Measurements from ENCODE around the gene TBC1D21. TPM values are rescaled to one million over a fixed set of nuclear protein-coding genes. Genes with fewer than 3 reads are reported as not detected.

The TBC1D21 gene
- total RNA-seq, 1 experiment from 2014 or later, result not detected

DNA sequence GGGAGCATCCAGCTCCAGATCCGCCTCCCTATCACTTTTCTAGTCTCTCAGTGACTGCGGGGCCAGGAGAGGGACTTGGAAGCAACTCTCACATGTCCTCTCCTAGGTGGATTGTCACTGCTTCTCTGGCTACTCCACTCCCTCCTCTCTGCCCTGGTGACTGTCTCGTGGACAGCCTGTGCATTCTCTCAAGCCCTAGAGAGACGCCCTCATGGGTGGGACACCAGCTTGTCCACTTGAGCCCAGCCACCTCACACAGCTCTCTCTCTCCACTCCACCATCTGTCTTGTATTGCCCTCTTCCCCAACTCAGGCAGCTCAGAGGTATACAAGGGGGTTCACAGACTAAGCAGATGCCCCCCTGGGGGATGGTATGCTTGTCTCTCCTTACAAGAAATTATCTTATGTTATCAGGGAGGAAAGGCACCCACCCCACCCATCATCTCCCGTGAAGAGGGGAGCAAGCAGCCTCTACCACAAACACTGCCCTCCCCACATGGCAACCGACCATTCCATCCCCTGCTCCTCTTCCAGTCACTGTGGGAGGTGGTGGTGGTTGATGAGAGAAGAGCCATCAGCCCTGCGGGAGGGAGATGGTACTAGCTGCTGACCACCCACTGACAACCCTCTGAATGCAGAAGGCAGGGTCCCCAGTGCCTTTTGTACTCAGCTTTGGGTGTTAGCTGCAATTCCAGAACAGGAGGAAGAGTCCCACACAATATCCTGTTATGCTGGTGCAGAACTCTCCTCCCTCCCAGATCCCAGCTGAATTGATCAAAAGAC lies 37.3 kb downstream of the TBC1D21 start:
- H3K4me1 Mint-ChIP-seq, result peaks cover 14 to 18% of the 10 kb centered on the region in 2 experiments
- no peak for TF ChIP-seq CTCF (conservative IDR thresholded peaks at IDR 0.05)
- H3K9ac ChIP-seq (ENCODE audit: extremely low read depth, insufficient read length, low read length), result no peak overlapping the region

More for the DNA sequence above, 37.3 kb downstream of the TBC1D21 start:
- H2BK20ac ChIP-seq (ENCODE audit: low read depth, low read length, poor library complexity, severe bottlenecking), result no peak overlapping the region
- no peaks in the 10 kb centered on the region for H3K79me1 ChIP-seq (ENCODE audit: insufficient read depth, low read depth, low read length, poor library complexity, severe bottlenecking)
- Mint-ChIP-seq H3K27ac (no peak overlapping the region; a peak in 1 of 7 replicates), H3K4me3 (no peak overlapping the region; a peak in 1 of 5 replicates), H3K36me3 (ENCODE audit: insufficient read depth in 1 of 3, low read depth in 3 of 3) (no peaks in the 10 kb centered on the region), H3K9me3 (no peaks in the 10 kb centered on the region), H3K27me3 (ENCODE audit: low read depth) (peaks cover 3% of the 10 kb centered on the region)
- no peak overlapping the region for H2AK5ac ChIP-seq (ENCODE audit: insufficient read length, low read length)
- H2AFZ ChIP-seq (ENCODE audit: low read length), result no peak overlapping the region
- no peak overlapping the region for H3K18ac ChIP-seq (ENCODE audit: insufficient read length, low read depth, low read length)
- H3K23ac ChIP-seq (ENCODE audit: insufficient read length, low read depth, low read length), result no peak overlapping the region
- no peak overlapping the region for H4K8ac ChIP-seq (replicated peaks; ENCODE audit: insufficient read length, low read depth, low read length)
- H2BK120ac ChIP-seq (ENCODE audit: low read depth, low read length, poor library complexity, severe bottlenecking), result no peak overlapping the region
- no peak overlapping the region for H3K4ac ChIP-seq (ENCODE audit: low read depth, low read length)
- no peaks in the 10 kb centered on the region; the same call in 1 of the 2 replicates for H3K4me1 ChIP-seq (ENCODE audit: insufficient read depth, low read length)
- H4K91ac ChIP-seq (ENCODE audit: insufficient read length, low read depth, low read length), result no peak overlapping the region
- no peak overlapping the region for H4K5ac ChIP-seq (ENCODE audit: insufficient read length, low read depth, low read length)
- no peak for DNase-seq
- H3K79me2 ChIP-seq (ENCODE audit: insufficient read depth, low read length), result no peaks in the 10 kb centered on the region
- H2BK15ac ChIP-seq (ENCODE audit: low read depth, low read length), result no peak overlapping the region
- H3K27ac ChIP-seq (ENCODE audit: insufficient read length, low read depth, low read length), result no peak overlapping the region
- no peak overlapping the region for H3K56ac ChIP-seq (ENCODE audit: insufficient read length, low read depth, low read length)
- WGBS (ENCODE audit: extremely low coverage, insufficient read length, low lambda C conversion rate), result no CpG with 5 or more reads among the region's 7 CpGs
- H2BK5ac ChIP-seq (ENCODE audit: insufficient read length, low read length), result no peak overlapping the region
- no peaks in the 10 kb centered on the region for H4K20me1 ChIP-seq (ENCODE audit: control insufficient read depth, insufficient read depth, insufficient read length)
- H3K4me2 ChIP-seq (ENCODE audit: insufficient read depth, insufficient read length, low read length), result no peak overlapping the region
- no peak overlapping the region; the same call in 1 of the 2 replicates for H3K14ac ChIP-seq (ENCODE audit: insufficient read depth, low read length)
- no peak overlapping the region for H2BK12ac ChIP-seq (ENCODE audit: insufficient read length, low read depth, low read length)
- H3K27me3 ChIP-seq (ENCODE audit: insufficient read depth, low read length), result no peaks in the 10 kb centered on the region
- H3K23me2 ChIP-seq (ENCODE audit: insufficient read length, low read depth, low read length, poor library complexity, severe bottlenecking), result no peaks in the 10 kb centered on the region
- no peaks in the 10 kb centered on the region for H3K9me3 ChIP-seq (ENCODE audit: control insufficient read depth, low read depth, low read length)
- no peak overlapping the region for H3T11ph ChIP-seq (ENCODE audit: low read length)

All from H9 (cell line).